ENCODE results near the gene CAMK2A.

DNA sequence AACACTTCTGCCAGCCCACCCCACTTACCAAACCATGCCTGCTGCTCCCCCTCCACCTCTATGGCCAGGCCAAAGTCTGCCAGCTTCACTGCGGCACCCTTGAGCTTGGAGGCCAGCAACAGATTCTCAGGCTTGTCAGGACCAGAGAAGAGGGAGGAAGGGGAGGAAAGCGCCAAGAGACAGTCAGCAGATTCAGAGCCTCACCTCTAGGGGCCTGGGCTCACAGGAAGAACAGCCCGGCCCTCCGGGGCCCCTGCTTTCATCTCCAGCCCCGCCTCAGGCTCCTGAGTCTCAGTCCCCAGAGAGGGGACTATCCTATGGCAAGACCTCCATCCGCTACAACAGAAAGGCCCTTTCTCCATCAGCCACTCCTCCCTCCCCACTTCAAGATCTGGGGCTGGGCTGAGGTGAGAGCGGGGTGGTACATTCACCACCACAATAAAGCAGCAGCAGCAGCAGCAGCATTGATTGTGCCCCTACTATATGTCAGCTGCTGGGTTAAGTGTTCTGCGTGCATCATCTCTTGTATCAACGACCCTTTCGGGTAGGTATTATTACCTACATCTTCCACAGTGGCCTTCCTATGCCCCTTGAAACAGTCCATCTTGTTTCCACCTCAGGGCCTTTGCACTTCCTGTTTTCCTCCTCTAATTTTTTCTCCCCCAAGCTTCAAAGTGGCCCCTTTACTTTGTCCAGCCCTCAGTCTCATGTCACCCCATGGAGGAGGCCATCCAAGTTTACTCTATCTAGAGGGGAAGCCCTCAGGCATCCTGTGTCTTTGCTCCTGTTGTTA, 36.0 kb downstream of the CAMK2A start:
- TF ChIP-seq FOS (IDR thresholded peaks at IDR 0.05; ENCODE audit: borderline replicate concordance, insufficient read depth, low read length) (no peak), POLR2A (IDR thresholded peaks at IDR 0.05; ENCODE audit: low read depth, low read length) (no peak), EZH2 (IDR thresholded peaks at IDR 0.05; ENCODE audit: borderline replicate concordance, low read depth, low read length, severe bottlenecking) (no peak)
- TF ChIP-seq, protein P1, sequence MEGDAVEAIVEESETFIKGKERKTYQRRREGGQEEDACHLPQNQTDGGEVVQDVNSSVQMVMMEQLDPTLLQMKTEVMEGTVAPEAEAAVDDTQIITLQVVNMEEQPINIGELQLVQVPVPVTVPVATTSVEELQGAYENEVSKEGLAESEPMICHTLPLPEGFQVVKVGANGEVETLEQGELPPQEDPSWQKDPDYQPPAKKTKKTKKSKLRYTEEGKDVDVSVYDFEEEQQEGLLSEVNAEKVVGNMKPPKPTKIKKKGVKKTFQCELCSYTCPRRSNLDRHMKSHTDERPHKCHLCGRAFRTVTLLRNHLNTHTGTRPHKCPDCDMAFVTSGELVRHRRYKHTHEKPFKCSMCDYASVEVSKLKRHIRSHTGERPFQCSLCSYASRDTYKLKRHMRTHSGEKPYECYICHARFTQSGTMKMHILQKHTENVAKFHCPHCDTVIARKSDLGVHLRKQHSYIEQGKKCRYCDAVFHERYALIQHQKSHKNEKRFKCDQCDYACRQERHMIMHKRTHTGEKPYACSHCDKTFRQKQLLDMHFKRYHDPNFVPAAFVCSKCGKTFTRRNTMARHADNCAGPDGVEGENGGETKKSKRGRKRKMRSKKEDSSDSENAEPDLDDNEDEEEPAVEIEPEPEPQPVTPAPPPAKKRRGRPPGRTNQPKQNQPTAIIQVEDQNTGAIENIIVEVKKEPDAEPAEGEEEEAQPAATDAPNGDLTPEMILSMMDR (IDR thresholded peaks at IDR 0.05; ENCODE audit: extremely low read depth in 1 of 2, insufficient read depth in 1 of 2, low read depth in 1 of 2, low read length in 2 of 2) = no peak
- TF ChIP-seq, protein P2, sequence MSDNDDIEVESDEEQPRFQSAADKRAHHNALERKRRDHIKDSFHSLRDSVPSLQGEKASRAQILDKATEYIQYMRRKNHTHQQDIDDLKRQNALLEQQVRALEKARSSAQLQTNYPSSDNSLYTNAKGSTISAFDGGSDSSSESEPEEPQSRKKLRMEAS (IDR thresholded peaks at IDR 0.05; ENCODE audit: insufficient read depth, insufficient read length) = no peak

Measured in endothelial cell of umbilical vein (primary cell).